ENCODE results near the gene ADPRHL1.
A peak's percentile ranks its signal among the peaks of the same experiment; 100 is the strongest.

ADPRHL1 gene

DNA sequence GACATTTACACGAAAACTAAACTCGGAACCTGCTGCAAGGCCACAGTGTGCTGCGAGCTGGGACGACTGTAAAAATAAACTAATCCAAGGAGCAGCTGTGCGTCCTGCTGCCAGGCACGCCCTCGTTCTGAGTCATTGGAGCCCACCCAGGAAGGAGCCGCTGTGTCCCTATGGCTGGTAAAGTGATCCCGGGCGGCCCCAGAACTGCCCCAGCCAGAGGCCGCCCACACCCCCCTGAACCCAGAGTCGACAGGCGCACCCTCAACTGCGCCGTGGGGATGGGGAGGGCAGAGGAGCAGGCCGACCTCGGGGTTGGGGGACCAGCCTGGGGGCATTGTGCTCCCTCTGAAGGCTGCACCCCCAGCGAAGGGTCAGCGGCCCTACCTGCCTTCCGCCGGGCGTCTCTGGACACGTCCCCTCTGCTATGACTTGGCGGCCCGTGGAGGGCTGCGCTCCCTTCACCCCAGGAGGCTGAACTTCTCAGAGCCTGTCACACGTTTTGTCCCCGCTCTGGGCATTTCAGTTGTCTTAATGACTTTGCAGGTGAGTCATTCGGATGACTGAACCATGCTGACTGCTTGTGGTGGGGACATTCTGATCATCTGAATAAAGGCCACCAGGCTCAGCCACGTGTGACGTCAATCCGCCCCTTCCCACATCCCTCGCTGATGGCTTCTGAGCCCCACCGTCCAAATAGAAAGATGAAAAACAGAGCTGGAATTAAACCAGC is 42.7 kb downstream of the ADPRHL1 start:
- no peak overlapping the region for H3K27ac ChIP-seq
- no peak for TF ChIP-seq ZFX (IDR thresholded peaks at IDR 0.05; ENCODE audit: borderline replicate concordance)
- TF ChIP-seq, protein P1, sequence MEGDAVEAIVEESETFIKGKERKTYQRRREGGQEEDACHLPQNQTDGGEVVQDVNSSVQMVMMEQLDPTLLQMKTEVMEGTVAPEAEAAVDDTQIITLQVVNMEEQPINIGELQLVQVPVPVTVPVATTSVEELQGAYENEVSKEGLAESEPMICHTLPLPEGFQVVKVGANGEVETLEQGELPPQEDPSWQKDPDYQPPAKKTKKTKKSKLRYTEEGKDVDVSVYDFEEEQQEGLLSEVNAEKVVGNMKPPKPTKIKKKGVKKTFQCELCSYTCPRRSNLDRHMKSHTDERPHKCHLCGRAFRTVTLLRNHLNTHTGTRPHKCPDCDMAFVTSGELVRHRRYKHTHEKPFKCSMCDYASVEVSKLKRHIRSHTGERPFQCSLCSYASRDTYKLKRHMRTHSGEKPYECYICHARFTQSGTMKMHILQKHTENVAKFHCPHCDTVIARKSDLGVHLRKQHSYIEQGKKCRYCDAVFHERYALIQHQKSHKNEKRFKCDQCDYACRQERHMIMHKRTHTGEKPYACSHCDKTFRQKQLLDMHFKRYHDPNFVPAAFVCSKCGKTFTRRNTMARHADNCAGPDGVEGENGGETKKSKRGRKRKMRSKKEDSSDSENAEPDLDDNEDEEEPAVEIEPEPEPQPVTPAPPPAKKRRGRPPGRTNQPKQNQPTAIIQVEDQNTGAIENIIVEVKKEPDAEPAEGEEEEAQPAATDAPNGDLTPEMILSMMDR (IDR thresholded peaks at IDR 0.05): no peak

DNA sequence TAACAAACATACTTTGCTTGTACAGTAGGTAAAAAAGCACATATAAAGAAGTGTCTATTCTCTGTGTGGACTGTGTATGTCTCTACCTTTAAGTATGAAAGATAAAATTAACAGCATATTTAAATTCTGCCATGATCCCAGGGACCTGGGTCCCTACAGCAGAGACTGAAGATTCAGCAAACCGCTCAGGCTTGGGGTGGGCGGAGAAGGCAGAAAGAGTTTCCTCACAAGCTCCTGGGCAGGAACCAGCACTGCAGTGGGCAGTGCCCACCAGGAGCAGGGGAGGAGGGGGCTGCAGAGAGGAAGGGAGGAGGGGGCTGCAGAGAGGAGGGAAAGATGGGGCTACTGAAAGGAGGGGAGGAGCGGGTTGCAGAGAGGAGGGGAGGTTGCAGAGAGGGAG is 44.7 kb downstream of the ADPRHL1 start:
- no peak overlapping the region for H3K27ac ChIP-seq
- no peak for TF ChIP-seq ZFX (IDR thresholded peaks at IDR 0.05; ENCODE audit: borderline replicate concordance)
- TF ChIP-seq, protein P1 (IDR thresholded peaks at IDR 0.05): no peak

DNA sequence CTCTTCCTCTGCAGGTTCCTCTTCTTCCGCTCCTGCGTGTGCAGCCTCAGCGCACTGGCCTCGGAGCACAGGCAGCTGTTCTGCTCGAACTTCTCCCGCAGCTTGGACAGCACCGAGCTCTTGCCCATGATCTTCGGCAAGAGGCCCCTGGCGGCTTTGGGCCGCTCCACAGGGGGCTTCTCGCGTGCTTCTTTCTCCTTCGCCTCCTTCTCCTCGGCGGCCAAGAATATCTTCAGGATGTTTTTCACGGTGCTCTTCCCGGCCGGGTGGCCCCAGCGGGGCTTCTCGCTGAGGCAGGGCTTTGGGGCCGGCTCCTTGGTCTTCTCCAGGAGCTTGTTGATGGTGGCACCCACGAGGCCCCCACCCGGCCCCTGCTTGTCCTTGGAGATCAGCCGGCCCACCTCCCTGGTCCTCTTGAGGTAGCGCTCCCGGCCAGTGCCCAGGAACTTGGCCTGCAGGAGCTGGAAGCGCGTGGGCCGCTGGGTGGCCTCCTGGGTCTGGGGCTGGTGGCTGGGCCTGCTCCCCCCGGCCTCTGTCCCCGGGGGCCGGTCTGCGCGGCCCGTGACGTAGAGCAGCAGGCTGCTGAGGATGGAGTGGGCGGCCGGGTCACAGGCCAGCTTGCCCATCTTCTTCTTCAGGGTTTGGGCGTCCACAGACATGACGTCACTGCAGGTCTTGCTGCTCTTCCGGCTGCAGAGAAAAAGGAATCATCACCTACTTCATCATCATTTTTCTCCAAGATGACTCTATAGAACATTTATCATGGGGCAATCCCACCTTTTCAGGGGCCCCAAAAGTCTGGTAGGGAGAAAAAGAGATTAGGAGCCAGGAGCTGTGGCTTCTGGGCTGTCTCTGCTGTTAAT is 45.5 kb downstream of the ADPRHL1 start:
- TF ChIP-seq ZFX (IDR thresholded peaks at IDR 0.05; ENCODE audit: borderline replicate concordance): no peak
- TF ChIP-seq, protein P1 (IDR thresholded peaks at IDR 0.05): no peak
- no peak overlapping the region for H3K27ac ChIP-seq

DNA sequence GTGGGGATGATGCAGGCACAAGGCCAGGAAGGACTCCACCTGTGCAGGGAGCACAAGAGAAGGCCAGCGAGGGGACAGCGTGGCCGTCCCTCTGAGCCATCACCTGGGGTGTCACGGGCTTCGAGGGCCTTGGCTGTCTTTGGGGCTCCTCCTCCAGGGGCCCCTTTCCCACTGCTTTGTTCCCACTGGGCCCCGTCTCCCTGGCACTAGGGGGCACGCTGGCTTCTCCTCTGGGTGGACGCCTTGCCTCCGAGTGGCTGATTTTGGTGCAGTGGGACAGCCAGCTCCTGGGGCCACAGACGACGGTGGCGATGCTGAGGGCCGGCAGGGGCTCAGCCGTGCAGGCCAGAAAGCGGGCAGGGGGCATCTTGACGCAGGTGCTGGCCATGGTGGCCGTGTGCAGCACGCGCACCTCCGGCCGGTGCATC is 46.2 kb downstream of the ADPRHL1 start:
- no peak for TF ChIP-seq ZFX (IDR thresholded peaks at IDR 0.05; ENCODE audit: borderline replicate concordance)
- TF ChIP-seq, protein P1 (IDR thresholded peaks at IDR 0.05): no peak
- no peak overlapping the region for H3K27ac ChIP-seq

DNA sequence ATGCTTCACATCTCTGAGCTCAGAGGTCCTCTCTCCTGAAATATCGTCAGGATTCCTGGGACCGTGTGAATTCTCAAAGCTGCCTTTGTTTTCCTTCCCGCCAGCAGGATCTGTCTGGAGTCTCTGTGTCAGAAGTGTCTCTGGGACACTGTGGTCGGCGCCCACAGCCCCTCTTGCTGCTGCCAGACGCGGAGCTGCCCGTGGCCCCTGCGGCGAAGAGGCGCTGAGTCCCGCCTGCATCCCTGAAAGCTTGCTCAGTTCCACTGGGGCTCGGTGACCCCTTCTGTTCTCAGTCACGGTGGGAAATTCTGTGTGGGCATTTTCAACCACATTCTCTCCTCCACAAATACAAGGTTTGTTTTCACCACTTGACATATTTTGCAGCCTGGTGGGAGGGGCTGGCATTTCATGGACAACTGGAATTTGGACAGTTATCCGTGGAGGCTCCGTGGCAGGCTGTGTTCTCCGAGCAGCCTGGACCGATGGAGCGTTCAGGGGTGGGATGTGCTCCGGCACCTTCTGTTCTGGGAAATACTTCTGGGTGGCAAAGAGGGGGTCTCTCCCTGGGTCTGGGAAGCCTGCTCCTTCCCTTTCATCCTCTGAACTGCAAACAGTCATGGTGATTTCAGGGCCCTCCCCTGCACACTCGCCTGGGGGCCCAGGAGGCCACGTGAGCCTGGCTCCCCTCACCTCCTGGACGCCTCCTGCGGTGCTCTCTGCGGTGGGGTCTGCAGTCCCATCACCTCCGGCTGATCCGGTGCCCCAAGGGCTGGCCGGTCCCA is 46.8 kb downstream of the ADPRHL1 start:
- no peak for TF ChIP-seq ZFX (IDR thresholded peaks at IDR 0.05; ENCODE audit: borderline replicate concordance)
- TF ChIP-seq, protein P1 (IDR thresholded peaks at IDR 0.05): no peak
- no peak overlapping the region for H3K27ac ChIP-seq

DNA sequence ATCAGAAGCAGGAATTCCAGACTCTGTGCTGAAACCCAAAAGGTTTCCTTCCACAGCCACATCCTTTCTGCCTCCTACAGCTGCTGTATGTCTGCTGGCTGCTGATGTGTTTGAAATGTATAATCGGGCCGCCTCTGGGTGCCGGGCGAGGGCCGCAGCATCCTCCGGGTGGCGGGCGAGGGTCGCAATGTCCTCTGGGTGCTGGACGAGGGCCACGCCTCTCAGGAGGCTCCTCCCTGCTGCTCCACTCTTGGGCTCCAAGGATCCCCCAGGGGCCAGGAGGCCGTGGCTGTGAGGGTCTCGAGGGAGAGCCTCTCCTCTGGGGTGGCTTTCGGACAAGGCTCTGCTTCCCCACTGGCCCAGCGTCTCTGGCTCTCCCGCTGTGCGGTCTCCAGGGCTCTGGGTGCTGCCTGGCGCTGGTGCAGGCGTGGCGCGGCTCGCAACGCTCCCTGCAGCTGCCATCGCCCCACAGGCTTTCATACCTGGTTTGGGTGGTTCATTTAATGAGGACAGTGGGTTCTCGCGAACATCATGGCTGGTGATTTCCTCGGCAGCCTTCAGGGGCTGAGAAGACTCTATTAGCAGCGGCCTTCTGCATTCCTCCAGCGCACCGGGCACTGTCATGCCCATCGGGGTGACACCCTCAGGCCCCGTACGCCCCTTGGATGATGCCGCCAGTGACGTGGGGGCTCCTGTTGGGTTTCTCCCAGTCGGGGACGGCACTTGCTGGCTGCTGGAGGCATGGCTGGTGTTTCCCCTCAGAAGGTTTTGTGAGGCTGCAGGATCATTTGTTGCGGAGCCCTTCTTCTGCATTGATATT is 47.6 kb downstream of the ADPRHL1 start:
- TF ChIP-seq, protein P1 (IDR thresholded peaks at IDR 0.05): 0 out of 2 replicates have a peak, but pooled peaks have one; percentile 4
- TF ChIP-seq ZFX (IDR thresholded peaks at IDR 0.05; ENCODE audit: borderline replicate concordance): no peak
- H3K27ac ChIP-seq: no peak overlapping the region

Measured in 22Rv1 (cell line).